NCI-H524 (cell line): ENCODE measurements around the gene LETM1.

Source experiments
- DNase-seq, 2 experiments: peaks; one replicate each; lab custom pipeline; 2025; lab: John Stamatoyannopoulos, UW

The LETM1 gene

GRCh38 chr4:1856071-1856942 is at the start of gene LETM1:
Gene LETM1, minus strand, starts transcription at chr4:1856156. Its CDS starts 206 bp downstream, at chr4:1855950.
- peak; percentile 83 to 95 for DNase-seq

DNA sequence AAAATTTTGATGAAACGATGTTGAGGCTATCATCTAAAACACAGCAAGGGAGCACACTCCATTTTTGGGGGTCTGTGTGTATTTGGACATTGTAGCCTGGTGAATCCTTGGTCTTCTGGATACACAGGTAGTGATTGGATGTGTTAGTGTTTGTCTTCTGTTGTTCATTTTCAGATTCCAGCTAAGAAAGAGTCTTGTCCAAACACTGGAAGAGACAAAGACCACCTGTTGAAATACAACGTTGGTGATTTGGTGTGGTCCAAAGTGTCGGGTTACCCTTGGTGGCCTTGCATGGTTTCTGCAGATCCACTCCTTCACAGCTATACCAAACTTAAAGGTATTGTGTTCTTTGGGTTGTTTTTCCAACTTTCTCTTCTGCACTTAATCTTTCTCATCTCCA is 48.1 kb upstream of the LETM1 start:
- no peak for DNase-seq

DNA sequence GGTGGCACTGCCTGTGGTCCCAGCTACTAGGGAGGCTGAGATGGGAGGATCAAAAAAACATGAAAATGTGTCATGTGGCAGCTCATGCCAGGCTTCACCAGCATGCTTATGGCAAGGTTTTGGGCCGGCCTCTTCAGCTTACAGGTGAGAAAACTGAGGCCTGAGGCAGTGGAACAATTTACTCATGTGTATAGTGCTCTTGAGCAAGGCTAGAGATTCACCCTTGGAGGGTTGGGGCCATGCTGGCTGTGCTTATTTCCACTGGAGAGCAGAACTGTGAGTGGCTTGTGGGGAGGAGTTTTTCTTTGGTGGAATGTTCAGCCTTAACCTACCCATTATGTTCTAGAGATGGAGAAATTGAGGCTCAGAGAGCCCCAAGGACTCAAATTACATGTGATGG is 47.1 kb upstream of the LETM1 start:
- no peak for DNase-seq

DNA sequence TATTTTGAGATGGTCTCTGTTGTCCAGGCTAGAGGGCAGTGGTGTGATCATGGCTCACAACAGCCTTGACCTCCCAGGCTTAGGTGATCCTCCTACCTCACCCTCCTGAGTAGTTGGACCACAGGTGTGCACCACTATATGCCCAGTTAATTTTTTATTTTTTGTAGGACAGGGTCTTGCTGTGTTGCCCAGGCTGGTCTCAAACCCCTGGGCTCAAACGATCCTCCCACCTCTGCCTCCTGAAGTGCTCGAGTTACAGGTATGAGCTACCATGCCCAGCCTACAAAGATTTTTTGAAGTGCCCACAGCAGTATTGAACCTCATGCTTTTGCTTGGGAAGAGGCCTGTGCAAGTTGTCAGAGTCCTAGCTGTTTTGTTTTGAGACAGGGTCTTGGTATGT is 46.3 kb upstream of the LETM1 start:
- DNase-seq, result no peak

DNA sequence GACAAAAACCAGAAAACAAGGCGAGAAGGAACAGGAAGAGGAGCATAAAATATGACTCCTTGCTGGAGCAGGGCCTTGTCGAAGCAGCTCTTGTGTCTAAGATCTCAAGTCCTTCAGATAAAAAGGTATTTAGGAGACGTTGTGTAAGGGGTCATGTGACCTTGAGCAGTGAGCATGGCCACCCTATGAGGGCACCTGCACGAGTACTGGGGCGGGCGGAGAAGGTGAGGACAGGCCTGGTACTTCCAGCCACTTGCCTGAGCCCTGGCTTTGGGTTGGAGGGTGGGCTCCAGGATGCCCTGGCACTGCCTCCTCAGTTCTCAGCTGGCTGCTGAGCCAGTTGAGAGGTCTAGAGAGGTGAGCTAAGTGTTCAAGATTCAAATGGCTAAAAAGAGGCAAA is 45.2 kb upstream of the LETM1 start:
- no peak for DNase-seq

GRCh38 chr4:1900624-1901023 is 44.7 kb upstream of the LETM1 start:
- no peak for DNase-seq

- DNase-seq, result no peak
These were observed 44.1 kb upstream of the LETM1 start for GRCh38 chr4:1900087-1900433.

- DNase-seq, result peak; percentile 51 to 76
These were observed 43.5 kb upstream of the LETM1 start for GRCh38 chr4:1899149-1900086.

DNA sequence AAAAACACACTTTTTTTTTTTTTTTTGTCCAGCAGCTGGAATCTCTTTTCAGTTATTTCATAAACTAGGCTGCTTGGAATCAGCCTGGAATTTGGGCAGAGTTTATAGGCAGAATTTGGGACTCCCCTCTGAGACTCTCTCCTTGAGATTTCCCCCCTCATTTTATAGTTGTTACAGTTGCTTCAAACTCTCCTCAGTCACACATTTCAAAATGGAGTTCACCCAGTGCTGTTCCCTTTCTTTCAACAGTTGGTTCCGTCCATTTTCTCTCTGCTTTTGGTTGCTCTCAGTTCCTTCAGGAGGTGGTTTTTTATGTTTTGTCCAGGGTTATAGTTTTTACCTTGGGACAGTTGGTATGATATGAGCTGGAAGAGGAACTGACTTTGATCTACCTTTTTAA is 42.7 kb upstream of the LETM1 start:
- DNase-seq, result no peak

- no peak for DNase-seq
These were observed 42.1 kb upstream of the LETM1 start for GRCh38 chr4:1898007-1898406.

GRCh38 chr4:1896658-1896991 is 40.7 kb upstream of the LETM1 start:
- DNase-seq, result no peak

GRCh38 chr4:1895971-1896657 is 40.2 kb upstream of the LETM1 start:
- no peak for DNase-seq

GRCh38 chr4:1890979-1891570 is 35.1 kb upstream of the LETM1 start:
- no peak for DNase-seq

GRCh38 chr4:1887052-1887451 is 31.1 kb upstream of the LETM1 start:
- no peak for DNase-seq

DNA sequence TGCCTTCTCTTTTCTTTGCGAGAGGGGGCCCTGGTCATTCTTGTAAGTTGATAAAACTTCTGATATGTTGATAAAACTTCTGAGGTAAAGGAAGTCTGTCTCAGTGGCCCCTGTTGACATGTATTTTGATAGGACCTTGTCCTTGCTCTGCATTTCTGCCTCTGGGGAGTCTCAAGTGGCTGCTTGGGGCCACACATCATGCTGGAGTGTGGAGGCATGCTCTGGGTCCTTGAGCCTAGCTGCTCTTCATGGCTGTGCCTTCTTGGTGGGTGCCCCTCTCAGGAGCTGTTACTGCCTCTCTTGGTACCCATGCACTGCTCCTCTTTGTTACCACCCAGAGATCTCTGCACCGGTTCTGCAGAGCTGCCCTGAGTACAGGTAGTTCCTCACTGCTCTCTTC is 29.5 kb upstream of the LETM1 start:
- no peak for DNase-seq

GRCh38 chr4:1883583-1883982 is 27.6 kb upstream of the LETM1 start:
- peak; percentile 36 to 55 for DNase-seq

- DNase-seq, result no peak
These were observed 26.9 kb upstream of the LETM1 start for GRCh38 chr4:1882850-1883271.

- no peak for DNase-seq
These were observed 24.4 kb upstream of the LETM1 start for GRCh38 chr4:1880332-1880731.

- no peak for DNase-seq
These were observed 23.5 kb upstream of the LETM1 start for GRCh38 chr4:1879485-1879884.

DNA sequence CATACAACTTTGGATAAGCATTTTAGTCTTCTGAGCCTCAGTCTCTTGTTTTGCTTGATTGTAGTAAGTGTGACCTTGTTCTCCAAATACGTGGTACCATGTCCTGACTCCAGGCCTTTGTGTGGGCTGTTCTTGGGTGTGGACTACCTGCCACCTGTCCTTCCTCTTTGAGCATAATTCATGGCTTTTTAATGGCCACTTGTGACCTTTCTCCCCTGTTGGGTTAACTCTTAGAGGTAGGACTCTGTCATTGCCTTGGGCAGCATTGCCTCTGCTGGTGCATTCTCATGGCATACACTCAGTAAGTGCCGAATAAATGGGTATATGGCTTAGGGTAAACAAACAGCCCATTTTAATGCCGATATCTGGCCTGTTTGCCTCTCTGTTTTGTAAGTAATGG is 18.2 kb upstream of the LETM1 start:
- DNase-seq, result no peak

DNA sequence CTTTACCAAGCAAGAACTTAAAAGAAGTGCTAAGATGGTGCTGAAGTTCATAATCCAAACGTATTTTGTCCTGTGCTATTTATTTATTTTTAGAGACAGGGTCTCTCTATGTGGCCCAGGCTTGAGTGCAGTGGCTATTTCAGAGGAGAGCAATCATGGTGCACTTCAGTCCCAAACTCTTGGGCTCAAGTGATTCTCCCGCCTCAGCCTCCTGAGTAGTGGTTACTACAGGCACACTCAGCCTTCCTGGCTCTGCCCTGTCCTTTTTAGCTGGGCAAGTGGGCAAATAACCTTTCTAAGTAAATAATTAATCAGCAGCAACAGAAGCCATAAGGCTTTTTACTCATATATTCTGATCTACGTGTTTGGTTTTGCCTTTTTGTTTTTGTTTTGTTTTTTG is 17.8 kb upstream of the LETM1 start:
- DNase-seq, result no peak

GRCh38 chr4:1873291-1873690 is 17.3 kb upstream of the LETM1 start:
- no peak for DNase-seq
